Trophoblast cell (in vitro differentiated cells and primary cell): ENCODE measurements around the gene MYLK.
"Not testable (repeated sequence)": the region's sequence is repeated elsewhere in the genome, so short reads cannot be mapped to it uniquely, and the experiment has no call there.

Source experiments
- DNase-seq, 2 donors: peaks; one replicate each; pipeline ENCODE4 v3.0.0-alpha.2; 2016
- H2AFZ ChIP-seq: 2 replicates; pipeline ENCODE4 v1.6.1; 2013; ENCODE audit warnings: low read length, moderate library complexity, mild to moderate bottlenecking; ENCODE audit not compliant: insufficient read depth, poor library complexity
- H2AK5ac ChIP-seq: 2 replicates; pipeline ENCODE4 v1.6.1; 2013; ENCODE audit warnings: mild to moderate bottlenecking, low read length
- H2BK120ac ChIP-seq: 2 replicates; pipeline ENCODE4 v1.6.1; 2013; ENCODE audit warnings: low read length, mild to moderate bottlenecking, moderate library complexity; ENCODE audit not compliant: insufficient read depth, poor library complexity
- H2BK12ac ChIP-seq: 2 replicates; pipeline ENCODE4 v1.6.1; 2013; ENCODE audit warnings: mild to moderate bottlenecking, low read length, moderate library complexity
- H2BK5ac ChIP-seq: 2 replicates; pipeline ENCODE4 v1.6.1; 2013; ENCODE audit warnings: low read length, low read depth, moderate library complexity, mild to moderate bottlenecking; ENCODE audit not compliant: poor library complexity
- H3K14ac ChIP-seq: 2 replicates; pipeline ENCODE4 v1.6.1; 2013; ENCODE audit warnings: mild to moderate bottlenecking, low read length
- H3K18ac ChIP-seq: 2 replicates; pipeline ENCODE4 v1.6.1; 2013; ENCODE audit warnings: mild to moderate bottlenecking, low read length
- H3K23ac ChIP-seq: 2 replicates; pipeline ENCODE4 v1.6.1; 2013; ENCODE audit warnings: low read length
- H3K27ac ChIP-seq: 2 replicates; pipeline ENCODE4 v1.5.1; 2013; ENCODE audit warnings: low read depth, mild to moderate bottlenecking, inconsistent platforms, low read length, moderate library complexity
- H3K27me3 ChIP-seq: 2 replicates; pipeline ENCODE4 v1.6.1; 2013; ENCODE audit warnings: inconsistent platforms, mild to moderate bottlenecking, low read length, moderate library complexity; ENCODE audit not compliant: insufficient read depth
- H3K36me3 ChIP-seq, 2 experiments: 1 replicate in 1 of 2; 2 replicates in 1 of 2; pipeline ENCODE4 v1.6.1; 2013; ENCODE audit warnings: low read length in 2 of 2, mild to moderate bottlenecking in 2 of 2, moderate library complexity in 1 of 2; ENCODE audit not compliant: insufficient read depth in 2 of 2, control insufficient read depth in 1 of 2
- H3K4ac ChIP-seq: 2 replicates; pipeline ENCODE4 v1.6.1; 2013; ENCODE audit warnings: low read depth, mild to moderate bottlenecking, low read length, moderate library complexity
- H3K4me1 ChIP-seq, 2 experiments: 1 replicate in 1 of 2; 2 replicates in 1 of 2; pipeline ENCODE4 v1.6.1; 2013; ENCODE audit warnings: low read length in 2 of 2, mild to moderate bottlenecking in 2 of 2, moderate library complexity in 1 of 2; ENCODE audit not compliant: insufficient read depth in 2 of 2, control insufficient read depth in 1 of 2
- H3K4me2 ChIP-seq: 2 replicates; pipeline ENCODE4 v1.6.1; 2013; ENCODE audit warnings: inconsistent platforms, mild to moderate bottlenecking, low read length, moderate library complexity
- H3K4me3 ChIP-seq: 2 replicates; pipeline ENCODE4 v1.5.1; 2013; ENCODE audit warnings: mild to moderate bottlenecking, low read depth, low read length, inconsistent platforms
- H3K79me1 ChIP-seq: one replicate; pipeline ENCODE4 v1.6.1; 2013; ENCODE audit warnings: low read length
- H3K79me2 ChIP-seq: 2 replicates; pipeline ENCODE4 v1.6.1; 2013; ENCODE audit warnings: low read length, mild to moderate bottlenecking; ENCODE audit not compliant: control insufficient read depth, insufficient read depth, poor library complexity
- H3K9ac ChIP-seq: 2 replicates; pipeline ENCODE4 v1.6.1; 2013; ENCODE audit warnings: mild to moderate bottlenecking, low read length
- H3K9me3 ChIP-seq: 2 replicates; pipeline ENCODE4 v1.6.1; 2013; ENCODE audit warnings: low read depth, mild to moderate bottlenecking, control low read depth, inconsistent platforms, low read length; ENCODE audit not compliant: insufficient read depth
- H4K12ac ChIP-seq: 2 replicates; pipeline ENCODE4 v1.6.1; 2013; ENCODE audit warnings: low read depth, mild to moderate bottlenecking, low read length, moderate library complexity
- H4K8ac ChIP-seq: 2 replicates; pipeline ENCODE4 v1.6.1; 2013; ENCODE audit warnings: low read depth, mild to moderate bottlenecking, low read length, moderate library complexity
- H4K91ac ChIP-seq: one replicate; pipeline ENCODE4 v1.6.1; 2013; ENCODE audit warnings: low read depth, mild to moderate bottlenecking, low read length, moderate library complexity
- WGBS: extraction: QIAGEN DNeasy Blood & Tissue Kit; methylation state at CpG from one replicate; pipeline ENCODE4 v1.1.7; 2013; ENCODE audit warnings: missing lambda C conversion rate; ENCODE audit not compliant: insufficient read length, insufficient coverage; ENCODE audit errors: extremely low coverage; 5-methylcytosine and 5-hydroxymethylcytosine counted together

The MYLK gene

DNA sequence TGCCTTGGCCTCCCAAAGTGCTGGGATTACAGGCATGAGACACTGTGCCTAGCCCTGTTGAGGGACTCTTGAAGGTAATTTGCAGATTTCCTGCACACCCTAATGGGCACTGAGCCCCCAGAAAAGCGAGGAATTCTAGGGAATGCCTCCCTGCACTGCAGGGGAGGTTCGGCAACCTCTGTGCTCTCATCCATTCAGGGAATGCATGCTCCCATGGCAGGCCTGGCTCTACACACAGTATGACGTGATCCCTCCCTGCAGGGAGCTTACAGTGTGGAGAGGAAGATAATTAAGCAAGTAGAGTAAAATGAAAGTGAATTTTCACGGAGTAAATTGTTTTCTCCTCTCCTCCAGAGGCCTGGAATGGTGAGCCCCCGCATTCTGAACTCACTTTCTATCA lies 166.0 kb downstream of the MYLK start:
- no peak overlapping the region for H2BK120ac ChIP-seq
- H2AFZ ChIP-seq = no peak overlapping the region
- H3K79me2 ChIP-seq = no peaks in the 10 kb centered on the region
- H2AK5ac ChIP-seq = no peak overlapping the region
- H3K9ac ChIP-seq = no peak overlapping the region
- no peaks in the 10 kb centered on the region for H3K9me3 ChIP-seq
- H4K91ac ChIP-seq = no peak overlapping the region
- WGBS = no CpG with 5 or more reads among the region's 5 CpGs
- H3K79me1 ChIP-seq = no peaks in the 10 kb centered on the region
- no peaks in the 10 kb centered on the region for H3K27me3 ChIP-seq
- H4K12ac ChIP-seq = no peak overlapping the region
- no peak overlapping the region for H4K8ac ChIP-seq
- H3K4me2 ChIP-seq = no peak overlapping the region
- H3K4ac ChIP-seq = no peak overlapping the region
- no peak overlapping the region for H3K14ac ChIP-seq
- no peaks in the 10 kb centered on the region for H3K4me1 ChIP-seq
- H3K36me3 ChIP-seq = peaks cover 8 to 19% of the 10 kb centered on the region in 2 experiments
- no peak overlapping the region for H3K23ac ChIP-seq
- H2BK12ac ChIP-seq = no peak overlapping the region
- no peak overlapping the region for H3K4me3 ChIP-seq
- H2BK5ac ChIP-seq = no peak overlapping the region
- no peak overlapping the region for H3K27ac ChIP-seq
- no peak overlapping the region for H3K18ac ChIP-seq
- no peak for DNase-seq

DNA sequence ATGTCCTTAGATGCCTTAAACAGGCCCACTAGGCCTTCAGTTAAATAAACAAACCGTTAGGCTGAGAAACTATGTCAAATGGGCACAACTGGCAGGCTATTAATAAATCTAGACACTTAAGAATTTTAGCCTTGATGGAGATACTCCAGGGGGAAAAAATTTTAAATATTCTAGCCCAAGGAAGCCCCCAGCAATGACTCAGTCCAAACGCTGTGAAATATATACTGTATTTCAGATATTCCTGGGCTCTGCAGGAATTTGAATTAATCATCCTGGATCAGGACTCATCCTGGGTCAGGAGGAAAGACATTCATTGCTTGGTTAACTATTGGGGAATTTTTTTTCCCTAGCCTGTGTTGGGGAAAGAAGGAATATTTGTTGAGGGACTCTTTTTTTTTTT lies 166.7 kb downstream of the MYLK start:
- not testable (repeated sequence) for H2AFZ ChIP-seq, DNase-seq, H4K12ac ChIP-seq, H3K18ac ChIP-seq, H4K8ac ChIP-seq, H3K9me3 ChIP-seq, H2BK12ac ChIP-seq, H3K14ac ChIP-seq, H3K79me2 ChIP-seq, H3K4me2 ChIP-seq, H2AK5ac ChIP-seq, H3K4ac ChIP-seq, H3K23ac ChIP-seq, H3K79me1 ChIP-seq, H2BK5ac ChIP-seq, H3K27ac ChIP-seq, H3K4me1 ChIP-seq, H2BK120ac ChIP-seq, H4K91ac ChIP-seq, H3K27me3 ChIP-seq, H3K4me3 ChIP-seq, H3K9ac ChIP-seq
- WGBS = no CpG with 5 or more reads among the region's 2 CpGs
- peaks cover 8 to 19% of the 10 kb centered on the region in 2 experiments for H3K36me3 ChIP-seq

DNA sequence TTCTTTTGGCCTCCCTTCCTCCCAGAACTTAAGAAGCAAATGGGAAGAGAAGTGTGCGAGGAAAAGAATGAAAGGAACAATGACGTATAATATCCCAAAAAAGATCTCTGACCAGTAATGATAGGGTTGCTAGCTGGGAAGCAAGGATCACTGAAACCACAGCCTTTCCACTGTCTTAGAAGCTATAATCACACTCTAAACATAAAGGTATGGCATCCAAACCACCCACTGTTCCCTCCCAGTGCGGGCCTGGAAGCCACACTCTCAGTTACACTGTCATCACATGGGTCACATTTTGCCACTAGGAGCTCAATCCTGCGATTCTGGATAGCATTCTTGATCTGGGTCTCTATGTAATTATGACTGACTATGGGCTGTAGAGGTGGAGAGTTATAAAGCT lies 167.7 kb downstream of the MYLK start:
- H3K4me2 ChIP-seq = no peak overlapping the region
- no peak for DNase-seq
- H3K4me3 ChIP-seq = no peak overlapping the region
- H2BK12ac ChIP-seq = no peak overlapping the region
- H3K27me3 ChIP-seq = no peaks in the 10 kb centered on the region
- no peaks in the 10 kb centered on the region for H3K9me3 ChIP-seq
- H3K79me1 ChIP-seq = no peaks in the 10 kb centered on the region
- H4K8ac ChIP-seq = no peak overlapping the region
- no peak overlapping the region for H3K23ac ChIP-seq
- no CpG with 5 or more reads among the region's 4 CpGs for WGBS
- no peak overlapping the region for H4K12ac ChIP-seq
- H2BK120ac ChIP-seq = no peak overlapping the region
- no peak overlapping the region for H2AFZ ChIP-seq
- H2AK5ac ChIP-seq = no peak overlapping the region
- H3K36me3 ChIP-seq = peaks cover 11 to 13% of the 10 kb centered on the region in 2 experiments
- H3K18ac ChIP-seq = no peak overlapping the region
- no peak overlapping the region for H3K9ac ChIP-seq
- no peak overlapping the region for H3K14ac ChIP-seq
- H3K79me2 ChIP-seq = no peaks in the 10 kb centered on the region
- H3K4me1 ChIP-seq = peaks cover 6 to 7% of the 10 kb centered on the region in 2 experiments
- no peak overlapping the region for H2BK5ac ChIP-seq
- no peak overlapping the region for H4K91ac ChIP-seq
- no peak overlapping the region for H3K27ac ChIP-seq
- no peak overlapping the region for H3K4ac ChIP-seq

DNA sequence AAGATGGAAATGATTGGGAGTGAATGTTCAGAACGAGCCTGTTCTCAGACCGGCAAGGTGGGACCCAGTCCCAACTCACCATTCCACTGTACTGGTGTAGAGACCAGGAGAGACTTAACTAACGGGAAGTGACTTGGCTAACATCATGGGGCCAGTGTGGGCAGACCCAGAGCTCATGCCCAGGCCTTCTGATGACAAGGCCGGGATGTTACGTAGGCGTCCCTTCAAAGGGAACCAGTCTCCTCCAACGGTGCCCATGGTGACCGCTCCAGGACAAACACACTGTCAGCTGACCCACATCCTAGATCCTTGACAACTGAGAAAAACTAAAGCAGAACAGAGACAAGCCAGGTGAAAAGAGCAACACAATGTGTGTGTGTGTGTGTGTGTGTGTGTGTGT lies 170.9 kb downstream of the MYLK start:
- H2AK5ac ChIP-seq = no peak overlapping the region
- no peak overlapping the region for H4K8ac ChIP-seq
- H3K79me1 ChIP-seq = no peaks in the 10 kb centered on the region
- H2BK5ac ChIP-seq = no peak overlapping the region
- H2BK120ac ChIP-seq = no peak overlapping the region
- no CpG with 5 or more reads among the region's 8 CpGs for WGBS
- H3K79me2 ChIP-seq = no peaks in the 10 kb centered on the region
- H3K4me1 ChIP-seq = peaks cover 6 to 7% of the 10 kb centered on the region in 2 experiments
- no peak overlapping the region for H3K14ac ChIP-seq
- H4K91ac ChIP-seq = no peak overlapping the region
- H3K27ac ChIP-seq = no peak overlapping the region
- no peak overlapping the region for H3K4ac ChIP-seq
- peaks cover 11 to 22% of the 10 kb centered on the region in 2 experiments for H3K36me3 ChIP-seq
- H3K9ac ChIP-seq = no peak overlapping the region
- H3K4me3 ChIP-seq = no peak overlapping the region
- no peak for DNase-seq
- no peaks in the 10 kb centered on the region for H3K27me3 ChIP-seq
- no peaks in the 10 kb centered on the region for H3K9me3 ChIP-seq
- no peak overlapping the region for H3K23ac ChIP-seq
- H3K18ac ChIP-seq = no peak overlapping the region
- no peak overlapping the region for H4K12ac ChIP-seq
- H2AFZ ChIP-seq = no peak overlapping the region
- H2BK12ac ChIP-seq = no peak overlapping the region
- no peak overlapping the region for H3K4me2 ChIP-seq
